HG02870 (cell line): ENCODE data around the gene OTOR.

Experiments used
- ATAC-seq: cut with Tn5 transposase; IDR thresholded peaks from one replicate; pipeline ENCODE4 v1.9.1; 2021; ENCODE audit warnings: mild to moderate bottlenecking, moderate library complexity; ENCODE audit not compliant: unreplicated experiment

The OTOR gene

GRCh38 chr20:16747291-16747811, 807 bp upstream of the OTOR start:
- ATAC-seq, result no peak

GRCh38 chr20:16749573-16749972, 1.4 kb downstream of the OTOR start:
- ATAC-seq, result no peak

- no peak for ATAC-seq
Observed at GRCh38 chr20:16752082-16752481, 3.9 kb downstream of the OTOR start.

- no peak for ATAC-seq
Observed at GRCh38 chr20:16752901-16753300, 4.7 kb downstream of the OTOR start.

- ATAC-seq, result peak; percentile 71
Observed at GRCh38 chr20:16758454-16759180, 10.5 kb downstream of the OTOR start.

GRCh38 chr20:16759181-16759563, 11.0 kb downstream of the OTOR start:
- peak; percentile 25 for ATAC-seq

DNA sequence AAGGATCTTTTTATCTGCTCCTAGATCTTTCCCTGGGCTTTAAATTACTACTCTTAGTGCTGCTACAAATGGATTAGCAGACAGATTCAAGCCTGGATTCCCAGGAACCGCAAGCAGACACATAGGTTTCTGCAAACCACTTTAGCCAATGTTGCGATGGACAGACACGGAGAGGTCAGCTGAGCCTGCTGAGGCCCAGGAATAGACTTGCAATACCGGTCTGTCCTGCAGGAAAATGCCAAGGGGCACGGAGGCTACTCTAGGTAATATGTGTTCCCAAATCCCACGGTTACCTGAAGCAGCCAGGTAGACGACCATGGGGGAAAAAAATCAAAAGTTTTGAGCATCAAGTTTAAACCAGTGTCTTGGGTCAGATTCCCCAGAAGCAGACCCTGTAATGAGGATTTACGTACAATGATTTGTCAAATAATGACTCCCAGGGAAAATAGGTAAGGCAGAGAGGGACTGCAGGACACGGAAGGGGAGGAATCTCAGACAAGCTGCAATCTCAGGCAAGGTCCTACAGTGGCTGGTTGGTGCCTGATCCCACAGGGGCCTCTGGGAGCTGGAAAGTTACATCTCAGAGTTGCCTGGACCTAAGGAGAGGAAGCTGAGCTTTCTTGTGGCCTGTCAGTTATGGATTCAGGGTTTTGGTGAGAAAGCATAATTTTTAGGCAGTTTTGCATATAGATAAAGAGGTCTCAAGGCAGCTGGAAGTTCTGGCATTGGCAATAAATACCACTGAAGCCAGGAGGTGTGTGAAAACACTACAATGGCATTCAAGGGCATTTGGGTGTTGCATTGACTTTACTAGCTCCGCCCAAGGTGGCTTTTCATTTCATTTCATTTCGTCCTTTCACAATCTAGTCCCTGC, 12.5 kb downstream of the OTOR start:
- peak; percentile 5 for ATAC-seq

- peak; percentile 55 for ATAC-seq
Observed at GRCh38 chr20:16761305-16761829, 13.2 kb downstream of the OTOR start.

- no peak for ATAC-seq
Observed at GRCh38 chr20:16764560-16764959, 16.4 kb downstream of the OTOR start.

- ATAC-seq, result no peak
Observed at GRCh38 chr20:16771213-16771612, 23.1 kb downstream of the OTOR start.

DNA sequence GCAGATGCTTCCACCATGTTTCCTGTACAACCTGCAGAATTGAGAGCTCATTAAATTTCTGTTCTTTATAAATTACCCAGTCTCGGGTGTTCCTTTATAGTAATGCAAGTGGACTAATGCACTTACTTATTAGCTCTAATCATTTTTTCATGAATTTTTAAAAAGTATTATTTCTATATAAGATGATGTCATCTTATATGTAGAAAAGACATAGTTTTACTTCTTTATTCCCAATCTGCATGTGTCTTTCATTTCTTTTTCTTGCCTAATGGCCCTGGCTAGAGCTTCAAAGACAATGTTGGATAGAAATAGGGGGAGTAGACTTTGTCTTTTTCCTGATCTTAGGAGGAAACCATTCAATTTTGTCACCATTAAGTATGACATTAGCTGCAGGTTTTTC, 27.8 kb downstream of the OTOR start:
- ATAC-seq, result no peak

GRCh38 chr20:16777126-16777525, 29.0 kb downstream of the OTOR start:
- no peak for ATAC-seq

GRCh38 chr20:16778159-16778558, 30.0 kb downstream of the OTOR start:
- no peak for ATAC-seq

GRCh38 chr20:16781496-16781895, 33.3 kb downstream of the OTOR start:
- ATAC-seq, result no peak

DNA sequence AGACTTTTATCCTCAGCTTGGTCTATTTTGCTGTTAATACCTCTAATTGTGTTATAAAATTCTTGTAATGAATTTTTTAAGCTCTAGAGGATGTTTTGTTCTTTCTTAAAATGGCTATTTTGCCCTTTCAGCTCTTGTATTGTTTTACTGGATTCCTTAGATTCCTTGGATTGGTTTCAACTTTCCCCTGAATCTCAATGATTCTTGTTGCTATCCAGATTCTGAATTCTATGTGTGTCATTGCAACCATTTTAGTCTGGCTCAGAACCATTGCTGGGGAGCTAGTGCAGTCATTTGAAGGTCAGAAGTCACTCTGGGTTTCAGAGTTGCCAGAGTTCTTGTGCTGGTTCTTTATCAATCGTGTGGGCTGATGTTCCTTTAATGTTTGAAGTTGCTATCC, 37.1 kb downstream of the OTOR start:
- no peak for ATAC-seq
